Endodermal cell (in vitro differentiated cells): ENCODE results near the gene PDLIM4. TPM values are rescaled to one million over a fixed set of nuclear protein-coding genes. Genes with fewer than 3 reads are reported as not detected.

Experiments
- DNase-seq: peaks from one replicate; pipeline ENCODE4 v3.0.0-alpha.2; 2017
- H3K27ac ChIP-seq: 2 replicates; pipeline ENCODE4 v1.5.1; 2013; ENCODE audit warnings: mild to moderate bottlenecking, low read depth, low read length, moderate library complexity
- H3K27me3 ChIP-seq: 2 replicates; pipeline ENCODE4 v1.6.1; 2013; ENCODE audit warnings: mild to moderate bottlenecking, low read length, moderate library complexity; ENCODE audit not compliant: insufficient read depth, control insufficient read depth, poor library complexity, severe bottlenecking
- H3K36me3 ChIP-seq: 2 replicates; pipeline ENCODE4 v1.7.0; 2013; ENCODE audit warnings: mild to moderate bottlenecking, low read length, moderate library complexity; ENCODE audit not compliant: control insufficient read depth, insufficient read depth
- H3K4me1 ChIP-seq: one replicate; pipeline ENCODE4 v1.7.0; 2013; ENCODE audit warnings: low read length; ENCODE audit not compliant: control insufficient read depth, insufficient read depth
- H3K4me3 ChIP-seq: 2 replicates; pipeline ENCODE4 v1.5.1; 2013; ENCODE audit warnings: mild to moderate bottlenecking, low read length, moderate library complexity
- H3K9ac ChIP-seq: 2 replicates; pipeline ENCODE4 v1.6.1; 2013; ENCODE audit warnings: mild to moderate bottlenecking, low read length, moderate library complexity; ENCODE audit not compliant: poor library complexity, severe bottlenecking; ENCODE audit errors: extremely low read depth
- H3K9me3 ChIP-seq: 2 replicates; pipeline ENCODE4 v1.6.1; 2013; ENCODE audit warnings: mild to moderate bottlenecking, low read length, moderate library complexity; ENCODE audit not compliant: control insufficient read depth
- H3K27ac Mint-ChIP-seq: 2 replicates; pipeline ENCODE4 v1.8.0; 2020; ENCODE audit warnings: mixed read lengths
- H3K27me3 Mint-ChIP-seq: 2 replicates; pipeline ENCODE4 v1.8.0; 2021; ENCODE audit warnings: mild to moderate bottlenecking, mixed read lengths; ENCODE audit not compliant: insufficient read depth
- H3K36me3 Mint-ChIP-seq: 2 replicates; pipeline ENCODE4 v1.8.0; 2020; ENCODE audit warnings: low read depth, mixed read lengths
- H3K4me1 Mint-ChIP-seq: 2 replicates; pipeline ENCODE4 v1.8.0; 2020; ENCODE audit warnings: mixed read lengths
- H3K4me3 Mint-ChIP-seq: 2 replicates; pipeline ENCODE4 v1.8.0; 2020; ENCODE audit warnings: mild to moderate bottlenecking, moderate library complexity, mixed read lengths
- H3K9me3 Mint-ChIP-seq: 2 replicates; pipeline ENCODE4 v1.8.0; 2020; ENCODE audit warnings: mild to moderate bottlenecking, mixed read lengths
- CTCF ChIP-seq: fragments of 200-600 bp; sonication (generic); conservative IDR thresholded peaks from 2 replicates; pipeline ENCODE4 v1.5.0; 2021; ENCODE audit warnings: antibody characterized with exemption, mild to moderate bottlenecking
- WGBS, 2 experiments: methylation state at CpG; one replicate each; pipeline versions ENCODE4 v1.1.5 to v1.1.7; 2013; ENCODE audit warnings: missing lambda C conversion rate in 2 of 2, mixed read lengths in 1 of 2; ENCODE audit not compliant: insufficient coverage in 1 of 2, insufficient read length in 1 of 2; 5-methylcytosine and 5-hydroxymethylcytosine counted together
- total RNA-seq, 2 donors: library from RNA; stranded (reverse); fragmentation: NEBNext Ultra II Directional in 1 of 2; extraction: Animal tissue kit (Norgen Biotek cat#: 25700) in 1 of 2; gene quantifications; 2 replicates in 1 of 2; 3 replicates in 1 of 2; pipeline ENCODE4 v1.2.1, GENCODE V29; 2021

PDLIM4 gene
- total RNA-seq, 2 donors from 2014 or later = 9.0 to 11.2 TPM

- Mint-ChIP-seq H3K4me1 (no peaks in the 10 kb centered on the region), H3K9me3 (no peaks in the 10 kb centered on the region), H3K27ac (no peak overlapping the region), H3K4me3 (no peak overlapping the region), H3K27me3 (peaks cover 34% of the 10 kb centered on the region), H3K36me3 (no peaks in the 10 kb centered on the region)
- Histone ChIP-seq H3K27me3 (peaks cover 25% of the 10 kb centered on the region), H3K9me3 (no peaks in the 10 kb centered on the region), H3K4me1 (no peaks in the 10 kb centered on the region), H3K9ac (no peak overlapping the region), H3K36me3 (no peaks in the 10 kb centered on the region), H3K4me3 (no peak overlapping the region), H3K27ac (no peak overlapping the region)
- peak; percentile 13 for DNase-seq
- TF ChIP-seq CTCF = no peak
- 88 to 92% methylated on average over 2 to 3 of the region's 3 CpGs for WGBS, 2 experiments
Observed at GRCh38 chr5:132232465-132232864, 25.0 kb upstream of the PDLIM4 start.

- DNase-seq = peak; percentile 12
- H3K9me3 ChIP-seq = no peaks in the 10 kb centered on the region
- WGBS, 2 experiments = 100% methylated on average over 1 of the region's 1 CpG
- TF ChIP-seq CTCF = no peak
- no peaks in the 10 kb centered on the region for H3K4me1 Mint-ChIP-seq
- H3K27ac Mint-ChIP-seq = no peak overlapping the region
- peaks cover 33% of the 10 kb centered on the region for H3K27me3 Mint-ChIP-seq
- no peak overlapping the region for H3K4me3 Mint-ChIP-seq
- H3K36me3 ChIP-seq = no peaks in the 10 kb centered on the region
- H3K4me3 ChIP-seq = no peak overlapping the region
- no peaks in the 10 kb centered on the region for H3K4me1 ChIP-seq
- H3K9me3 Mint-ChIP-seq = no peaks in the 10 kb centered on the region
- no peaks in the 10 kb centered on the region for H3K36me3 Mint-ChIP-seq
- no peak overlapping the region for H3K27ac ChIP-seq
- H3K27me3 ChIP-seq = peaks cover 25% of the 10 kb centered on the region
- H3K9ac ChIP-seq = no peak overlapping the region
Observed at GRCh38 chr5:132233081-132233480, 24.4 kb upstream of the PDLIM4 start.

- Mint-ChIP-seq H3K9me3 (no peaks in the 10 kb centered on the region), H3K36me3 (no peaks in the 10 kb centered on the region), H3K4me3 (no peak overlapping the region), H3K4me1 (no peaks in the 10 kb centered on the region), H3K27me3 (peaks cover 25% of the 10 kb centered on the region), H3K27ac (no peak overlapping the region)
- Histone ChIP-seq H3K4me1 (no peaks in the 10 kb centered on the region), H3K4me3 (no peak overlapping the region), H3K27ac (no peak overlapping the region), H3K36me3 (no peaks in the 10 kb centered on the region), H3K27me3 (peaks cover 18% of the 10 kb centered on the region), H3K9me3 (no peaks in the 10 kb centered on the region), H3K9ac (no peak overlapping the region)
- TF ChIP-seq CTCF = no peak
- peak; percentile 24 for DNase-seq
- 94 to 95% methylated on average over 4 to 7 of the region's 7 CpGs for WGBS, 2 experiments
Observed at GRCh38 chr5:132233811-132234683, 23.4 kb upstream of the PDLIM4 start.
